B cell (primary cell): Measurements from ENCODE around the gene CUBN. TPM values are rescaled to one million over a fixed set of nuclear protein-coding genes. Genes with fewer than 3 reads are reported as not detected.

Source experiments
- ATAC-seq: fragments of 200-7000 bp; cut with Tn5 transposase; one replicate; pipeline ENCODE4 v1.10.0; 2021; ENCODE audit warnings: low read depth, mild to moderate bottlenecking, moderate number of reproducible peaks, moderate library complexity
- CTCF ChIA-PET: fragments of 350-600 bp; sonication (Branson Sonifier 250); formaldehyde crosslinking; loops from one replicate; lab custom pipeline; 2021; ENCODE audit warnings: antibody characterized with exemption, inconsistent platforms; lab: Charles Lee
- POLR2A ChIA-PET: fragments of 350-600 bp; sonication (Branson Sonifier 250); formaldehyde crosslinking; loops from one replicate; lab custom pipeline; 2021; ENCODE audit warnings: antibody characterized with exemption; lab: Charles Lee
- DNase-seq: peaks from one replicate; pipeline ENCODE4 v3.0.0; 2013
- H2AFZ ChIP-seq: 2 replicates; pipeline ENCODE4 v1.6.1; 2012; ENCODE audit warnings: mild to moderate bottlenecking, low read depth, low read length; ENCODE audit not compliant: insufficient read depth, poor library complexity, severe bottlenecking
- H3K27ac ChIP-seq, 2 donors: 1 replicate in 1 of 2; 2 replicates in 1 of 2; pipeline ENCODE4 v1.5.1; 2012 to 2013; ENCODE audit warnings: low read length in 2 of 2, mild to moderate bottlenecking in 2 of 2, moderate library complexity in 1 of 2
- H3K27me3 ChIP-seq, 4 experiments: fragments of 200-600 bp in 1 of 4; sonication (generic) in 1 of 4; replicated peaks in 1 of 4; 1 replicate in 2 of 4; 2 replicates in 2 of 4; pipeline versions ENCODE4 v1.6.1 to v1.7.0; 2013 to 2016; ENCODE audit warnings: low read length in 3 of 4, mild to moderate bottlenecking in 2 of 4, mixed read lengths in 1 of 4, moderate library complexity in 1 of 4; ENCODE audit not compliant: insufficient read depth in 4 of 4, control insufficient read depth in 3 of 4; ENCODE audit errors: control extremely low read depth in 1 of 4
- H3K36me3 ChIP-seq, 2 experiments: replicated peaks in 1 of 2; 1 replicate in 1 of 2; 2 replicates in 1 of 2; pipeline versions ENCODE4 v1.6.1 to v1.7.1; 2013; ENCODE audit warnings: low read length in 1 of 2; ENCODE audit not compliant: insufficient read depth in 2 of 2, control insufficient read depth in 1 of 2; ENCODE audit errors: control extremely low read depth in 1 of 2, extremely low read depth in 1 of 2
- H3K4me1 ChIP-seq, 2 donors: fragments of 200-600 bp in 1 of 2; sonication (generic) in 1 of 2; 1 replicate in 1 of 2; 2 replicates in 1 of 2; pipeline versions ENCODE4 v1.5.1 to v1.6.1; 2013 to 2017; ENCODE audit warnings: low read length in 2 of 2; ENCODE audit not compliant: control insufficient read depth in 2 of 2, insufficient read depth in 2 of 2
- H3K4me2 ChIP-seq: replicated peaks from 2 replicates; pipeline ENCODE3; 2012; ENCODE audit warnings: mild to moderate bottlenecking, low read depth, low read length; ENCODE audit not compliant: poor library complexity, severe bottlenecking
- H3K4me3 ChIP-seq, 5 experiments: fragments of 200-600 bp in 1 of 5; sonication (generic) in 1 of 5; 1 replicate in 3 of 5; 2 replicates in 2 of 5; pipeline versions ENCODE4 v1.5.1 to v1.7.0; 2011 to 2016; ENCODE audit warnings: low read length in 4 of 5, mild to moderate bottlenecking in 4 of 5, low read depth in 2 of 5, control low read depth in 1 of 5, moderate library complexity in 1 of 5; ENCODE audit not compliant: insufficient read depth in 1 of 5; ENCODE audit errors: control extremely low read depth in 1 of 5, extremely low read depth in 1 of 5
- H3K79me2 ChIP-seq: fragments of 200-600 bp; sonication (generic); one replicate; pipeline ENCODE4 v1.6.0; 2016; ENCODE audit warnings: low read length; ENCODE audit not compliant: control insufficient read depth, insufficient read depth
- H3K9ac ChIP-seq: fragments of 200-600 bp; sonication (generic); 2 replicates; pipeline ENCODE4 v1.6.1; 2017; ENCODE audit warnings: mild to moderate bottlenecking, low read length, moderate library complexity
- H3K9me3 ChIP-seq, 3 donors: one replicate each; pipeline versions ENCODE4 v1.6.1 to v1.7.1; 2013; ENCODE audit warnings: low read length in 2 of 3; ENCODE audit not compliant: control insufficient read depth in 2 of 3, insufficient read depth in 1 of 3; ENCODE audit errors: control extremely low read depth in 1 of 3
- H4K20me1 ChIP-seq: 2 replicates; pipeline ENCODE4 v1.6.0; 2012; ENCODE audit warnings: mild to moderate bottlenecking, low read length; ENCODE audit not compliant: insufficient read depth, control insufficient read depth, poor library complexity, severe bottlenecking
- H3K27ac Mint-ChIP-seq: one replicate; pipeline ENCODE4 v1.8.0; 2021; ENCODE audit warnings: mixed read lengths
- H3K27me3 Mint-ChIP-seq: one replicate; pipeline ENCODE4 v1.8.0; 2021; ENCODE audit warnings: mixed read lengths
- H3K4me1 Mint-ChIP-seq: one replicate; pipeline ENCODE4 v1.8.0; 2021; ENCODE audit warnings: mixed read lengths
- H3K4me3 Mint-ChIP-seq: one replicate; pipeline ENCODE4 v1.8.0; 2021; ENCODE audit warnings: mixed read lengths
- H3K9me3 Mint-ChIP-seq: one replicate; pipeline ENCODE4 v1.8.0; 2022; ENCODE audit warnings: mixed read lengths; ENCODE audit not compliant: insufficient read depth
- CTCF ChIP-seq: fragments of 200-600 bp; IDR thresholded peaks from one replicate; pipeline ENCODE4 v1.8.0; 2022; ENCODE audit warnings: antibody characterized with exemption, mild to moderate bottlenecking
- EZH2 ChIP-seq: IDR thresholded peaks from 2 replicates; pipeline ENCODE4 v1.6.1; 2012; ENCODE audit warnings: borderline replicate concordance, low read depth, mild to moderate bottlenecking, moderate library complexity, low read length; ENCODE audit not compliant: insufficient read depth, poor library complexity, severe bottlenecking
- WGBS: methylation state at CpG from one replicate; pipeline ENCODE4 v1.1.5; 2013; ENCODE audit warnings: missing lambda C conversion rate; ENCODE audit not compliant: insufficient coverage; 5-methylcytosine and 5-hydroxymethylcytosine counted together
- intact Hi-C: fragments of 100-400 bp; cut with micrococcal nuclease; formaldehyde crosslinking; loops from one replicate; pipeline ENCODE4 v1.10.0; 2022
- polyA plus RNA-seq: library from polyadenylated mRNA; depleted of rRNA; stranded (reverse); fragments of >200 nt; gene quantifications from 2 replicates; pipeline ENCODE4 v1.2.3, GENCODE V29; 2012
- total RNA-seq, 2 donors: library from RNA; stranded (reverse); fragments of 120-200 nt in 1 of 2; gene quantifications; 1 replicate in 1 of 2; 2 replicates in 1 of 2; pipeline versions ENCODE4 v1.2.3 to v1.2.4, GENCODE V29; 2013 to 2022

Gene CUBN
- total and polyA plus RNA-seq, 2 donors (not counting 1 experiment from before 2014, with no cell fraction given) = 4.2 to 5.7 TPM

- ATAC-seq = no peak
- no peaks in the 10 kb centered on the region for H3K9me3 ChIP-seq
- CTCF ChIA-PET = interaction anchor here (1.5 kb wide), 1 partner anchor 16 kb away, joined by 3 read pairs; no protein-coding TSS in a partner anchor
Observed at GRCh38 chr10:16794005-16794404, 335.6 kb downstream of the CUBN start.

GRCh38 chr10:16792675-16793074, 336.9 kb downstream of the CUBN start:
- Histone ChIP-seq H3K4me2 (no peak overlapping the region), H3K79me2 (peaks cover 38% of the 10 kb centered on the region), H4K20me1 (no peaks in the 10 kb centered on the region), H3K9me3 (no peaks in the 10 kb centered on the region), H3K4me1 (peaks cover 7 to 9% of the 10 kb centered on the region in 2 donors), H3K36me3 (peaks cover 0 to 1% of the 10 kb centered on the region in 2 experiments), H3K4me3 (no peak overlapping the region), H2AFZ (no peak overlapping the region), H3K27ac (no peak overlapping the region), H3K27me3 (no peaks in the 10 kb centered on the region), H3K9ac (no peak overlapping the region)
- H3K4me3 Mint-ChIP-seq = no peak overlapping the region
- ATAC-seq (no peak), DNase-seq (no peak)
- CTCF ChIA-PET = interaction anchor here (1.1 kb wide), 1 partner anchor 14 kb away, joined by 5 read pairs; no protein-coding TSS in a partner anchor
- H3K27ac Mint-ChIP-seq = no peak overlapping the region
- H3K27me3 Mint-ChIP-seq = no peaks in the 10 kb centered on the region
- no peak for TF ChIP-seq CTCF
- no peak for TF ChIP-seq EZH2
- H3K4me1 Mint-ChIP-seq = peaks cover 12% of the 10 kb centered on the region
- WGBS = 88% methylated on average over 5 of the region's 8 CpGs
- intact Hi-C loops = no loop called here
- H3K9me3 Mint-ChIP-seq = no peaks in the 10 kb centered on the region
- POLR2A ChIA-PET = no interaction called here

More at GRCh38 chr10:16794005-16794404, 335.6 kb downstream of the CUBN start:
- Histone ChIP-seq H3K4me2 (no peak overlapping the region), H3K27me3 (no peaks in the 10 kb centered on the region), H3K36me3 (peaks cover 0 to 1% of the 10 kb centered on the region in 2 experiments), H3K4me3 (no peak overlapping the region), H2AFZ (no peak overlapping the region), H3K4me1 (no peaks in the 10 kb centered on the region), H3K27ac (no peak overlapping the region), H4K20me1 (no peaks in the 10 kb centered on the region), H3K79me2 (peaks cover 50% of the 10 kb centered on the region), H3K9ac (no peak overlapping the region)
- Mint-ChIP-seq H3K4me3 (no peak overlapping the region), H3K27ac (no peak overlapping the region), H3K9me3 (no peaks in the 10 kb centered on the region), H3K27me3 (no peaks in the 10 kb centered on the region), H3K4me1 (peaks cover 8% of the 10 kb centered on the region)
- POLR2A ChIA-PET = no interaction called here
- TF ChIP-seq CTCF (no peak), EZH2 (no peak)
- 100% methylated on average over 1 of the region's 1 CpG for WGBS
- no peak for DNase-seq
- intact Hi-C loops = no loop called here
